ENCODE data around the gene CDC42EP4.

Gene CDC42EP4, protein sequence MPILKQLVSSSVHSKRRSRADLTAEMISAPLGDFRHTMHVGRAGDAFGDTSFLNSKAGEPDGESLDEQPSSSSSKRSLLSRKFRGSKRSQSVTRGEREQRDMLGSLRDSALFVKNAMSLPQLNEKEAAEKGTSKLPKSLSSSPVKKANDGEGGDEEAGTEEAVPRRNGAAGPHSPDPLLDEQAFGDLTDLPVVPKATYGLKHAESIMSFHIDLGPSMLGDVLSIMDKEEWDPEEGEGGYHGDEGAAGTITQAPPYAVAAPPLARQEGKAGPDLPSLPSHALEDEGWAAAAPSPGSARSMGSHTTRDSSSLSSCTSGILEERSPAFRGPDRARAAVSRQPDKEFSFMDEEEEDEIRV

DNA sequence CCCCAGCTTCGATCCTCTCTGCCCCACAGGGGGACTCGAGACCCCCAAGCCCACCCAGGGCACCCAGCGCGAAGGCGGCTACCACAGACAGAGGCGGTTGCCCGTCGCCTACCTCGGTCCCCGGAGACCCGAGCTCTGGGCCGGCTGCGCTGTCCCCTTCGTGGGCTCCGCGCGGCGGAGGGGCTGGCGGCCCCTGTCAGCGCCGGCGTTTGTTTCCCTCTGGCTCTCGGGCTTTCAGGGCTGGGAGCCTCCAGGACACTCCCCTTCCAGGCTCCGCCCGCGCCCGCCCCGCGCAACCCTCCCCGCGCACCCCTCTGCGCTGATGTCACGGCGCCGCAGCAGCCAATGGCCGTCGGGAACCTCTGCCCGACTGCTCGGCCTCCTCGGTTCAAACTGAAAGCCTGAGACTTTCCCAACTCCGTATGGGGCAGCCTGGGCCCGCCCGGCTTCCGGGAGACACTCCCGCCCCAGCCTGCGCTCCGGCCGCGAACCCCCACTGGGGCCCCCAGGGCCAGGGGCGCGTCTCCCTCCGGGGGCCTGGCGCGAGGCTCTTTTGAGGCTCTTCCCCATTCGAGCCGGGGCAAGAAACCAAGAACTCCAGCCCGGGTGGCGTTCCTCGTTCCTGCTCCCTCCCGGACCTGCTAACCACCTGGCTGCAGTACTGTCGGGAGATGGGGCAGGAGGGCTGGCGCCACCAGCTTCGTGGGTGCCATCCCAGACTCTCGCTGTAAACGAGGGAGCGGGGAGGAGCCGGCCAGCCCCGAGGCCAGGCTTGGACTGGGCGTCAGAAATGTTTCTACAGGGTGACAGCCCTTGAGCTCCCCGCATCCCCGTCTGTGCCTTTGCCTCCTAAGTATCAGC, at the start of gene CDC42EP4:
TSS of gene CDC42EP4 (minus strand) at position 221 of the 861 bp plus-strand sequence. CDS start 25,501 bp downstream, outside the sequence.
- DNase-seq (ENCODE audit: low read depth), result peak; percentile 79

DNA sequence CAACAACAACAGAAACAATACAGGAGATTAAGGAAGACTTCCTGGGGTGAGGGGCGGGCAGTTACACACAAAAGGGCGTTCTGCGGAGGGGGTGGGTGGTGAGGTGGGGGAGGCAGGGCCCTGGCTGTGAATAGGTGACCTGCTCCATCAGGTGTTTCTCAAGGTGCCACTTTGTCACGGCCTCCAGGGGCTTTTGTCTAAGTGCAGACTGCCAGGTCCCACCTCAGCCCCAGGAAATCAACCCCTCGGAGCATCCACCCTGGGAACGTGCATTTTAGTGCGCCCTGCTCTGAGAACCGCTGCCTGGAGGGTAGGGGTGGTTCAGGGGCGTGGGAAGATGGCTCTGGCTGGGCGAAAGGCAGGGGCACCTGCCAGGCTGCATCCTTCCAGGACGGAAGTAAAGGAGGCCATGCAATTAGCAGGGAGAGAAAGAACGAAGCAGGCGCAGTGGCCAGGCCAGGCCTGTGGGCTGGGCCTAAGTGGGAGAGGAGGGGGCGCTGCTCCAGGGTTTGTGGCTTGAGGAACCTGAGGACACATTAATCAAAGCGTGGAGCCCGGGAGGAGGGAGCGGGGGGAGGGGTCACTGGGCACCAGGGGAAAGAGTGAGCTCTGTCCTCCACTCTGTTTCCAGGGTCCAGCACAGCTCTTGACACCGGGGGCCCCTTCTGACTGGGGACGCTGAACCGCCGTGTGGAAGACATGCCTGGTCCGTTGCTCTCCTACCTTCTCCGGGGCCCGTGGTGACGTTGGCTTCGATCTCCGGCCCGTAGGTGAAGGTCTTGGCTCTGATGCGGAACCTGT, 49.4 kb upstream of the CDC42EP4 start:
- DNase-seq (ENCODE audit: low read depth), result no peak

DNA sequence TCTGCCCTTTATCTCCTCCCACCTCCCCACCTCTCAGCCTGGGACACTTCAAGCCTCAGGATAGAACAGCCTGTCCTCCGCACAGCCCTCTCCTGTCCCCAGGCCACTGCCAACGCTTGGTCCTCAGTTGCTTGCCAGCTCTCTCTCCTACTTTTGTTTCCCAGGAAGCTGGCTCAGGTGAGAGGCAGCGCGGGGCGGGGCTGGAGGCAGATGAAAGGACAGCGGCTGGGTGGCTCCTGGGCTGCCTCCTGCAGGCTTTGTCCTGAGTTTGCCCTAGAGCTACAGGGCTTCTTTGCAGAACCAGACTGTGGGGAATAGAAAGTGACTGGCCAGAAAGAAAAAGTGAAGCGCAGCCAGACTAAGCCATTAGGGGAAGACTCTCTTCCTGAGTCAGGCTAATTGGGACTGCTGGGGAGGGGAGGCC, 48.2 kb upstream of the CDC42EP4 start:
- DNase-seq (ENCODE audit: low read depth), result no peak

DNA sequence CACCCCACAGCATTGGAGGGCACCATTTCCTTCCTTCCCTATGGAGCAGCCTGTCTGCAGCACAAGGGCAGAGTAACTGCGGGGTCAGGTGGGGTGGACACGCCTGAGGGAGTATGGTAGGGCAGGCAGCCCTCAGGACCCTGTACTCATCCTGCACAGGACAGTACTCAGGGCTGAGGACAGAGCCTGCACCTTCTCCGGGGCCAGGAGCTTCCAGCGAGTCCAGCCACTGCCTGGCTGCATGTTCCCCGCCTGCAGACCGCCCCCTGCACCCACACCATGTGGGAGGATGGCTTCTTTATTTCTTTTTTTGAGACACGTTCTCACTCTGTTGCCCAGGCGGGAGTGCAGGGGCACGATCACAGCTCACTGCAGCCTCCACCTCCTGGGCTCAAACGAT, 47.6 kb upstream of the CDC42EP4 start:
- DNase-seq (ENCODE audit: low read depth), result no peak

DNA sequence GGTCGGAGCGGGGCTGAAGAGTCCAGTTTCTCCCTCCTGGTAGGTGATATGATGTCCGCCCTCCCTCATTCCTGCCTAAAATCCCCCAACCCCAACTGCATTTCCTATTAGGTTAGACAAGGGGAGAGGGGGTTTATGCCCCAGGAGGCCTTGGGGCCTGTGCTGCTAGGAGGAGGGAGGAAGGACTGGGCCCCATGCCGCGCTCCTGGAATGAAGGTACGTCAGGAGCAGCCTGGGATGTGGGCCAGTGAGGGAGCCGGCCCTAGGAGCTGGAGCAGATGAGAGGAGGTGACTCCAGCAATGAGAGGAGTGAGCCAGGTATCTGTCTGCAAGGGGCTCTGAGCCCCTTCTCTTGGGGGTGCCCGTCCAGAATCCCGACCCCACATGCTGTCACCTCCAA, 46.9 kb upstream of the CDC42EP4 start:
- no peak for DNase-seq (ENCODE audit: low read depth)

DNA sequence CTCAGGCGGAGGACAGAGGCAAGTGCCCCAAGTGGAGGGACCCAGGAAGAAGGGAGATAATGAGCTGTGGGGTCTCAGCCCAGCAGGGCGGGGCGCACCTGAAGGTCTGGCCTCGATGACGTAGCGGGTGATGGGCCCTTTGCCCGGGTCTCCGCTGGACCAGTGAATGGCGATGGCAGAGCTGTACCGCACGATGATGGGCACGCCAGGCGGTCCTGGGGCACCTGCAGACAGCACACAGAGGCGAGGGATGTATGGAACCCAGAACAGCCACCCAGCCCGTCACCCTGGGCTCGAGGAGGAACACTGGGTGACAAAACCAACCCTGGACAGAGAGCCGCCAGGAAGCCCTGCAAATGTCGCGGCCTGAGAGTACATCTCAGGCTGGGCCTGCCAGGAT, 46.2 kb upstream of the CDC42EP4 start:
- DNase-seq (ENCODE audit: low read depth), result no peak

DNA sequence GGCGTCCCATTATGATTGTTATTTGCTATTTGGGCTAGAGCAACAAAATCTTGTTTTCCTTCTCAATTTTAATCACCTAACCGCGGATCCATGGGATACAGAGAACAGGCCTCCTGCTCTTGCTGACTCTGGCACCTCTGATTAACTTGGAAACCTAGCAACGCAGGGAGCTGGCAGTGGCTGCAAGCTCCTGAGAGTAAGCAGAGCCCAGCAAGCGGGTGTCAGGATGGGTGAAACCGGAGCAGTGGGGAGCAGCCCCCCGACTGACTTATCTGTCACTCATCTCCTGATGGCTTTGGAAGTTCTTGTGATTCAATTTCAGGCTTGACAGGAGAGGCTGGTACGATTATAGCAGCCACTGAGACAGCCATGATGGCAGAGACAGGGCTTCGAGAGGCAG, 45.5 kb upstream of the CDC42EP4 start:
- no peak for DNase-seq (ENCODE audit: low read depth)

DNA sequence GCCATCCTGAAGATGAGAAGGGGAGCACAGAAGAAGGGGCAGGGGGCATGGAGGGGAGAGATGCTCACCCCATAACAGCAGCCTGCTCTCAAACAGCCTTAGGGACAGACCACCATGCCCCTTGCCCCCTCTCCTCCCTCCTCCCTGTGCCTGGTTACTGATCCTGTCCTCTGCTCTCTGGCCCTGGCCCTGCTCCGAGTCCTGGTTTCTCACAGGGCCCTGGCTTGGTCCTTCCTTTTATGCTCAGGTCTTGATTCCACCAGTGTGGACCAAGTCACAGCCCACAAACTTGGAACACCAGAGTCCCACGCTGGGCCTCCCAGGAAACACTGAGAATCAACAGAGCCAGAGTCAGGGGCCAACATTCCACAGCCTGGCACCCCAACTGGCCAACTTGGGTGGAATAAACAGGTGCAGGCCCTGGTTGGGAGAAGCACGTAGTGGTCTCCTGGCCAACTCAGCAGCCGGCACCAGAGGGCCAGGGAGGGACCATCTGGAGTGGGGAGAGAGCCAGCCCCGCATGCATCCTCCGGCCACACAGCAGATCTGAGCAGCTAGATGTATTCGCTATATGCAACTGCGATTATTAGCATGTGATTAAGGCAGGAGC, 44.9 kb upstream of the CDC42EP4 start:
- DNase-seq (ENCODE audit: low read depth), result no peak

DNA sequence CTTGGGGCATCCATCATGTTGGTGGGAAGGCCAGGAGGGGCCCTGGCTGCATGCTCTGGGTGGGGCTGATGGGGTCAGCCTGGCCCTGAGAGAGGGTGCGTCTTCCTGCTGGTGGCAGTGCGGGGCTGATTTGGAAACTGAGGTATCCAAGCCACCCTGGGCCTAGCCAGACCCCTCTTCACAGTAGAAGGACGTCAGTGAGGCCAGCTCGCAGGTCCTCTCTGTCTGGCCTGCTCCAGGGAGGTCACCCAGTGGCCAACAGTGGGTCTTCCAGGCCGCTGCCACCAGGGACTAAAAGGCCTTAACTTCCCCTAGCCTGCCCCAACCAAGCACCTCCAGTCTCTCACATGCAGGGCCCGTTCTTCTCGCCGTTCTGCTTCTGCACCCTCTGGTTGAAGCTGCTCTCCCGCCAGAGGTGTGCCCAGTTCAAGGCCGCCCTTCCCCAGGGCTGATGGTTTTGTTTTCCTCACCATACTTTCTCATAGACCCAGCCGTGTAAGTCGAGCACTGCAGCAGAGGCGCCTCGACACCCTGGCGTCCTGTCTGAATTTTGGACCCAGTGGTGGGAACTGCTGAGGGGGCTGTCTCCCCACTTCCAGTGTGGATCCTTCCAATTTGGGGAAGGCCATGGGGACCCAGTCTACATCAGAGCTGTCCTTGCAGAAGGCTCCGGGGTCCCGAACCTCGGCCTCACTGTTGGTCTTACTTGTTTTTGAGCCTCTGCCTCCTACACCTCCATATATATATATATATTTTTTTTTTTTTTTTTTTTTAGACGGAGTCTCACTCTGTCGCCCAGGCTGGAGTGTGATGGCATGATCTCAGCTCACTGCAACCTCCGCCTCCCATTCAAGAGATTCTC, 42.9 kb upstream of the CDC42EP4 start:
- DNase-seq (ENCODE audit: low read depth), result no peak

DNA sequence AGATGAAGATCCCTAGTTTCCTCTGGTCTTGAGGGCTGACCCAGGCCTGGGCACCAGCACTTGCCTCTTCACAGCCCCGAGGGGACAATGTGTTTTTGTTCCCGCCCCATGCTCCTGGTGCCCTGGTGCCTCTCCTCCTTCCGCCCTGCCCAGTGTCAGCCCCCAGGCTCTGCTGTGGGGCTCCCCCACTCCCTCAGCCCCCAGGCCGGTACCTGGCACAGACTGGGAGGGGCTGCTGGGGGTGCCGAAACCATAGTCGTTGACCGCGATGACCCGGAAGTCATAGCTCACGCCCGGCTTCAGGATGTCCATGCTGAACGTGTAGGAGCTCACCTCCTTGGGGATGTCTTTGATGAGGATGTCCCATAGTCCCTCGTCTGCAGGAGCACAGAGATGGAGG, 40.5 kb upstream of the CDC42EP4 start:
- no peak for DNase-seq (ENCODE audit: low read depth)

DNA sequence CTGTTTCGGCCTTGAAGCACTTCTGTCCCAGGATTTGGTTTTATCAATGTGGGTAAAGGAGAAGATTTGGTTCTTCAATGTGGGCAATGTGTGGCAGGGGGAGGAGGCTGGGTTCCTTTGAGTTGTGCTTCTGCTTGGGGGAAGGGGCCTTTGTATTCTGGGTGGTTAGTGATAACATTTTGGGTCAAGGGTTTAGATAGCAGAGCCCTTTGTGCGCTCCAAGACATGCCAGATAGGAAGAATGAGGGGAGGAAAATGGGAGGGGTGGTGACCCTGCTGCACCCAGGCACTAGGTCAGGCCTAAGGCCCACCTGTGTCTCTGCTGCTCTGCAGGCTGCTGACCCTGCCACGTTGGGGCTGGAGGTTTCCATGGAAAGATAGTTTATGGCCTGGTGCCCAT, 40.0 kb upstream of the CDC42EP4 start:
- DNase-seq (ENCODE audit: low read depth), result no peak

DNA sequence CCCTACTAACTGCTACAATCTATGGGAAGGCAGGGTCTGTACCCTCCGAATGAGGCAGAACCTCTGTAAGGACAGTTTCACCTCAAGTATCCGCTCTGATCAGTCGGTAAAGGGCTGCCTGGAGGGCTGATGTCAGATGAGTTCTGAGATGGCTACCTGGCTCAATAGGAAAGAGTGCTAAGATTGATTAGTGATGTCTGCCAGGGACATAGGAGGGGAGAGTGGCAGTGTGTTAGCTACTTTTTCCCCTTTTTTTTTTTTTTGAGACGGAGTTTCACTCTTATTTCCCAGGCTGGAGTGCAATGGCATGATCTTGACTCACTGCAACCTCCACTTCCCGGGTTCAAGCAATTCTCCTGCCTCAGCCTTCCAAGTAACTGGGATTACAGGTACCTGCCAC, 39.1 kb upstream of the CDC42EP4 start:
- no peak for DNase-seq (ENCODE audit: low read depth)

DNA sequence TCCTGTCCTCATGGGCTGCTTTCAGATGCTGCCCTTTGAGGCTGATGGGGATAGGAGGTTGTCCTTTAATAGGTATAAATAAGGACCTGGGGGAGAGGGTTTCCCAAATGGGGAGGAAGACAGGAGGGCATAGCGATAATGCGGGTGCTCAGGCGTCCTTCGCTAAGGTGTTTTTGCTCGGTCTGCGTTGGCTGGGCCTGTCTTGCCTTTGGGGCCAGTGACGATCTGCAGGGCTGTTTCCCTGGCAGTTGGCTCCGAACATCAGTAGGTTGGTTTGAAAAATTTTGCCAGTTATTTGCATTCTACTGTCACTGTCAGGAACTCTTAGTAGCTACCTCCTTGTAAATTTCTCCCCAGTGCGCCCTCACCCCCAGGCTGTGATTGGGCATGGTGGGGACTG, 37.8 kb upstream of the CDC42EP4 start:
- no peak for DNase-seq (ENCODE audit: low read depth)

DNA sequence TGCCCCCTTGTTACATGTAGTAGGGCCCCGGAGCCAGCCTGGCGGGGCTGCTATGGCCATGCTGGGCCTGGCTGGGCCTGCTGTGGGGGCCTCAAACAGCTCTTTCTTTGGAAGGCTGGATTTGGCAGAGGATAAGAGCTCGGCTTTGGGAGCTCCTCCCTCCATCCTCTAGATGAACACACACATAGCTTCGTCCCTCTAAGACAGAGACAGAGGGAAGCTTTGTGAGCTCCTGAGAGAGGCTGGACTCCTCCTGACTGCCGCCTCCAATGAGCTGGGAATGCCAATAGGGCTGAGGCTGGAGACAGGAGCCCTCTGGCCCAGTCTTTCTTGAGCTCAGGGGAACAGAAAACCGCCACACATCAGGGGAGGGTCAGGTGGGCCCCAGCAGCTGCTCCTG, 37.3 kb upstream of the CDC42EP4 start:
- DNase-seq (ENCODE audit: low read depth), result no peak

DNA sequence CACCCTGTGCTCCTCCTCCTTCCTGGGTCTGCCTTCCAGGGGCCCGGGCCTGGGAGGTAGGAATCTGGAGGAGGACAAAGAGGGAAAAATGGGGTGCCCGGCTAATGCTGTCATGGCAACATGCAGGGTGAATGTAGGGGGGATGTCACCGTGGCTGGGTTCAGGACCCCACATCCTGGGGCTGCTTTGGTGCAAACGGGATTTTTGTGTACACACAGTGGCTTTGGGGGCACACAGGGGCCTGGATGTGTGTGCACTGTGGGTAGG, 37.0 kb upstream of the CDC42EP4 start:
- no peak for DNase-seq (ENCODE audit: low read depth)

DNA sequence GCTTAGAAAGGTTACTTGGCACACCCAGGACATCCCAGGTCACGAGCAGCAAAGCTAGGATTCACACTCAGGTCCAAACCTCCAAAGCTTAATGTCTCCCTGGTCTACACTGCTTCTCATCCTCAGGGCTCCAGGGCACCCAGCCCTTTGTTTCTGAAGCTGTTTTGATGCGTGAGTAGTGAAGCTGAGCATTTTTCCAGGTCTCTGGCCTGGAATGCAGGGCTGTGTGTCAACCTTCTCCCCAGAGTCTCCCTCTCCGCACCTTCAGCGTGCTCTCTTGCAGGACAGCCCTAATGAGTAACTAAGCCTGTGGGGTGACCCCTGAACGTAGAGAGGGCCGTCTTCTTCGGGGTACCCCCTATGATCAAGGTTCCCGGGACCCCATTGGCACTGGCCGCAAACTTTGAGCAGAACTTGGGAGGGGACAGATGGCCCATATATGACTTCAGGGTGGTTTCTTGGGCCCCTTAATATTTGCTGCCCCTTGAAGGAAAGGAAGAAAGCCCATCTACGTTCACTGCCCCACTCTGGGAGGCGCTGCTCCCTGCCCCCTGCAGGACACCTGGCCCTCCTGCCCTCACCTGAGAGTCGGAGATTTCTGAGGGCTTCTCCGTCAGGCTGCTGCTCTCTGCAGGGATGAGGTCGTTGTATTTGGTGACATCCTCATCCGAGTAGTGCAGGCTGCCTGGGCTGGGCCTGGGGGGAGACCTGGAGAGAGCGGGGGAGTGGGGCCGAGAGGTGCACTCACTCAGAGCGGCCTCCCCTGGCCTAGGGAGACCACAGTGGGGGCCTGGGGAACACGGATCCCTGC, 36.4 kb upstream of the CDC42EP4 start:
- DNase-seq (ENCODE audit: low read depth), result no peak

DNA sequence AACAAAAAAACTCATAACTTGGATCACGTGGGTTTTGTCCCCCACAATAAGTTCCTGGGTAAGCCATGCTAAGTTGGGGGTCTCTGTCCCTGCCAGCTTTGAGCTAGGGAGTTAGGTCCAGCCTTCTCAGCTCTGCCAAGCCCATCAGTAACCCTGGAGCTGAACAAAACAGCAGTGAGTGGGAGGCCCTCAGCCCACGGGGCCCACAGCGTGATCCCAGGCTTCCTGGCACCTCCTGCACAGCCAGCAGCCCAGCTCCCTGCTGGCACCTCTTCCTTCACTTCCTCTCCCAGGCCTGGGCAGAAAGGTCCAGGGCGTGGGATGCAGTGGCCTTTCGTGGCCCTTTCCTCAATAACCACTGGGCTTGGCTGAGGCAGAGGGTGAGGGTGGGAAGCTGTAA, 35.5 kb upstream of the CDC42EP4 start:
- no peak for DNase-seq (ENCODE audit: low read depth)

DNA sequence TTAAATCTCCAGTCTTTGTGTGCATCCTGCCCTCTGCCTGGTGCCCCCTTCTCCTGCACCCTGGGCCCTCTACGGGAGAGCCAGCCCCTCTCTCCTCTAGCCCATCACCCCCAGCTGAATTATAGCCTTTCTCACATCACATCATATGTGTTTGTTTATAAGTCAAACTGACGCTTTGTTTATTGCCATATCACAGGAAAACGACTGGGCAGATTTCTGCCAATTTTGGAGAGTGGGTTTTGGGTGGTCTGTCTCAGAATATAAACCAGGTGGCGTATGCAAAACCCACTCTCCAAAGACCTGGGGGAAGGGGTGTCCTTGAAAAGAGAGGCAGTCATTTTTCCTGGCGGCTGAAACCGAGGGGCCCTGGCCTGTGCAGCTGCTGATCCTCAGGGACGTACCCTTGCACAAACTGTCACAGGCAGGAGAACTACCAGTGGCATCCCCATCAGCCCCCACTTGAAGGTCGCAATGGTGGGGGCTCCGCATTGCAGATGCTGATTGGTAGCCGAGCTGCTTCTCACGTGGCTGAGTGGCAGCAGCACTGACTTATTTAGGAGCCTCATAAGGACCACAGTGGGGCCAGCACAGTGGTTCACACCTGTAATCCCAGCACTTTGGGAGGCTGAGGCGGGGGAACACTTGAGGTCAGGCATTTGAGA, 34.8 kb upstream of the CDC42EP4 start:
- DNase-seq (ENCODE audit: low read depth), result no peak

DNA sequence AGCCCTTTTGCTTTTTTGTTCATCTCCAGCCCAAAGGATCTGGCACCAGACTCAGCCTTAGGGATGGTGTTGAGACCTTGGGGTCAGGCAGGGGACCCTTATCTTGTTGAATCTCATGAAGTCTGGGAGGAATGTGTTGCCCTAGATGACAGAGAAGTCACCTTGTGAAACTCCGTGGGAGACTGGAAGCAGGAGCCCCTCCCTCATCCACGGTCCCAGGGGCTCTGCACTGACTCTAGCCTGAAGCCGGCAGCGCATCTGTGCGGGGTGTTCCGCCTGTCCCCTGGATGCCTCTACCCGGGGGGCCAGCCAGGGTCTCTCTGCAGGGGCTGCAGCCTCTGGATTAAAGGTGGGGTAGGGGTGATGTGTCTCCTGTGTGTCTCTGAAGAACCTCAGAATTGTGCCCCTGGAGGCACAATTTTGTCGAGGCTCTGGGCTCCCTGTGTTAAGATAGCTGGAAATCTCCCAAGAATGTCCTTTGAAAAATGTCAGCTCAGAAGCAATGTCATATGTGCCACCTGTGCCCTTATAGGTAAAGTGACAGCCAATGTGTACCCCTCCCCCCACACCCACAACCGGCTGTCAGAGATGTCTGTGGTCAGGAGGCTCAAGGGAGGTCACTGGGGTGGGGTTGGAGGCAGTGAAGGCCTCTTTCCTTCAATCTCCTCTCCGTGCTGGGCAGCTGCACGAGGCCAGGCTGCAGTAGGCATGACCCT, 32.1 kb upstream of the CDC42EP4 start:
- no peak for DNase-seq (ENCODE audit: low read depth)
